Measurements from ENCODE around the gene NKIRAS1. TPM values are rescaled to one million over a fixed set of nuclear protein-coding genes. Genes with fewer than 3 reads are reported as not detected.

NKIRAS1 gene
- total RNA-seq, 1 experiment from 2014 or later, result 12.0 TPM

GRCh38 chr3:23869977-23870662, 46.7 kb downstream of the NKIRAS1 start:
- intact Hi-C loops (cut with micrococcal nuclease), result no loop called here
- no peaks in the 10 kb centered on the region for H3K9me3 ChIP-seq (ENCODE audit: control insufficient read depth in 1 of 2, insufficient read depth in 1 of 2, low read depth in 1 of 2, low read length in 2 of 2)
- no peak for ATAC-seq
- H3K4me2 ChIP-seq (ENCODE audit: low read length), result no peak overlapping the region
- BruUV-seq (replicated peaks), result no TSS peak
- no peaks in the 10 kb centered on the region; a peak in 1 of 4 replicates for H3K36me3 ChIP-seq (ENCODE audit: control insufficient read depth in 1 of 2, insufficient read depth in 2 of 2, low read length in 2 of 2)
- ChIA-PET POLR2A (no interaction called here), CTCF (interaction anchor here (0.8 kb wide), 1 partner anchor 36 kb away, joined by 3 read pairs; no protein-coding TSS in a partner anchor), RAD21 (ENCODE audit: low non-redundant PET in 1 of 2, low total read pairs in 2 of 2, uncharacterized antibody in 2 of 2, unreplicated experiment in 2 of 2) (no interaction called here)
- no peak overlapping the region for H2AFZ ChIP-seq (ENCODE audit: low read depth, low read length, poor library complexity, severe bottlenecking)
- H3K27me3 ChIP-seq (ENCODE audit: insufficient read depth, low read length), result no peaks in the 10 kb centered on the region
- no peak for TF ChIP-seq ZNF274 (IDR thresholded peaks at IDR 0.05; ENCODE audit: low read depth, low read length)
- no peak for TF ChIP-seq YY1 (IDR thresholded peaks at IDR 0.05; ENCODE audit: extremely low read depth, insufficient replicate concordance, low read depth, low read length)
- TF ChIP-seq RAD21 (IDR thresholded peaks at IDR 0.05; ENCODE audit: low read depth), result no peak
- TF ChIP-seq JUND (IDR thresholded peaks at IDR 0.05), result no peak
- no peak for TF ChIP-seq EZH2phosphoT487 (IDR thresholded peaks at IDR 0.05; ENCODE audit: borderline replicate concordance)
- TF ChIP-seq CTCF (IDR thresholded peaks at IDR 0.05 in 2 of 3, conservative IDR thresholded peaks at IDR 0.05 in 1 of 3; ENCODE audit: borderline replicate concordance in 1 of 3, insufficient read depth in 1 of 3, low read depth in 2 of 3, low read length in 2 of 3), result no peak
- no peak for TF ChIP-seq ELF1 (IDR thresholded peaks at IDR 0.05; ENCODE audit: borderline replicate concordance, low read depth)
- TF ChIP-seq SP1 (IDR thresholded peaks at IDR 0.05; ENCODE audit: low read depth), result no peak
- no peak for TF ChIP-seq EZH2 (IDR thresholded peaks at IDR 0.05)
- TF ChIP-seq EGR1 (IDR thresholded peaks at IDR 0.05; ENCODE audit: low read depth), result no peak
- no peak for TF ChIP-seq SRF (IDR thresholded peaks at IDR 0.05; ENCODE audit: low read depth)
- no peak for TF ChIP-seq SIN3A (IDR thresholded peaks at IDR 0.05; ENCODE audit: low read depth)
- no peaks in the 10 kb centered on the region; the same call in 1 of the 2 replicates for H4K20me1 ChIP-seq (ENCODE audit: insufficient read depth)
- no peak overlapping the region for H3K9ac ChIP-seq (ENCODE audit: low read length)
- peaks cover 38% of the 10 kb centered on the region for H3K79me2 ChIP-seq (ENCODE audit: insufficient read depth, low read length)
- peaks cover 13 to 14% of the 10 kb centered on the region in 2 experiments; a peak in 3 of 4 replicates for H3K4me1 ChIP-seq (ENCODE audit: control insufficient read depth in 1 of 2, insufficient read depth in 2 of 2, low read length in 2 of 2)
- no peaks in the 10 kb centered on the region for H3K9me2 ChIP-seq (ENCODE audit: insufficient read depth)
- no peak for DNase-seq (ENCODE audit: low read depth, low spot score)
- H3K4me3 ChIP-seq (replicated peaks in 1 of 2; ENCODE audit: low read depth in 1 of 2, low read length in 2 of 2), result no peak overlapping the region
- no peak overlapping the region for H3K27ac ChIP-seq (ENCODE audit: low read depth, low read length)

Measured in HCT116 (cell line).